ENCODE data around the gene RPS26. TPM values are rescaled to one million over a fixed set of nuclear protein-coding genes. Genes with fewer than 3 reads are reported as not detected.
"Not testable (repeated sequence)": the region's sequence is repeated elsewhere in the genome, so short reads cannot be mapped to it uniquely, and the experiment has no call there.

RPS26 gene
- 34.6 TPM for total RNA-seq
- long read RNA-seq, transcript RPS26-204 (4 exons, 1,140 nt): major isoform, 7 of 8 reads
- long read RNA-seq, partial matches to known transcripts: 1 of 8 reads
- long read RNA-seq, other reads (novel, unspliced or antisense): 0 of 8 reads

DNA sequence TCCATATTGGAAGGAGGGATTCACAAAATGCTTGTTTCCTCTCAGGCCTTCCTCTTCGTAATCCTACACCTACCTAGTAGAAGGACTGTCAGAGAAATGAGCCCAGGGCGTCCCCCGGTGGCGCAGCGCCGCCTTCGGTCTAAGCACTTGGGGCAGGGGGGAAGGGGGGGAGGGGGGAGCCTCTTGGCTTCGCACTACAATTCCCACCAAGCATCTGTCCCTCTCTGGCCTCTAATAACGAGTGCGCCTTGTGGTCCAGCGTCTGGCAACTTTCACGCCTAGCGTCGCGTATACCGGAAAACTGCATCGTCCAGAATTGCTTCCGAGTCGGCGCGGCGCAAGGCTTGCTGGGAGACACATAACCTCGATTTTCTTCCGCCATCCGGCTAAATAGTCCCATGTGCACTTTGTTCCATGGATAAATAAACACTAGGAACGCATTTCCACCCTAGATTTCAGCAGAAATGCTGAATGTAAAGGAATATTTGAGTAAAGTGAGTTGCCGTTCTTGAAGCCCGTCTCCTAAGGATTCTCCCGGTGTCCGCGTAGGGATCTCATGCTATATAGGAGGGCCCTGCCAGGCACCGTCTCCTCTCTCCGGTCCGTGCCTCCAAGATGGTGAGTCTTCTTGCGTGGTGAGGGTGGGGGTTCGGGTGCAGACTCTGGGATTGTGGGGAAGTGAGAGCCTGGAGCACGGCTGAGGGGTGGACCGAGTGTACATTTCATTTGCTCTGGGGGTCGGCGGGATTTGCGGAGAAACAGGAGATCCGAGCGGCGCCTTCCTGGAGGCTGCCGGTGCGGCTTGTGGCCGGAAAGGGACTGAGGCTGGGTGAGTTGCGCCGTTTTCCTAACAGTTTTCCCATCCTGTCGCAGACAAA is at the start of gene RPS26:
RPS26 (plus strand) TSS at position 367 of the 878 bp plus-strand sequence; CDS start at position 616, 249 bp downstream.
- DNase-seq (peak; percentile 96), ATAC-seq (ENCODE audit: poor library complexity) (peak; percentile 98)
- intact Hi-C loops (cut with DNase I): loop anchor here (5.0 kb wide), 1 partner anchor 44 kb away; the partner anchor contains the start of gene SUOX

DNA sequence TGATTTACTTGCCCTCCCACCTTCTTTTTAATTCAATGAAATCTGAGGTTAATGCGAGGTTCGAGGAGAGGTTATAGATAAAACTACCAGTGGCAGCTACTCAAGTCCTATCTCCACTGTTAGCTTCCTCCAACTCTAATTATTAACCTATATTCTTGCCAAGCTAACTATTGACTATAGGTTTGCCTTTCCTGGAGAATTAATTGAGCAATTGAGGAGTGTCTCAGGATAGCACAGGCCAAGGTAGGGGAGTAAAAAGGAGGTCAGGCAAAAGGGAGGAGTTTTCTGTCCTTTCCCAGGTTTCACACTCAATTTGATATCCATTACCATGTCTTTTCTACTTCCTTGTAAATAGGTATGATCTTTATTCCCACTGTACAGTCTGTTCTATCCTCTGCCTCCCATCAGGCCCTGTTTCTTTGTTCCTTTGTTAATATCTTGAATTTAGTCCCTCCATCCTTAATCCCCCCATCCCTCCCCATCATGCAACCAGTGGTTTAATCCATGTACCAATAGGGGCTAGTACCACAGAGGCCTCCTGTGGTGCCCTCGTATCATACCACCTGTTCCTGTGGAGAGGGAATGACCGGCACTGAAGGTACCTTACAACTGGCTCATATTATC is 48.4 kb upstream of the RPS26 start:
- intact Hi-C loops (cut with DNase I): no loop called here
- ATAC-seq (ENCODE audit: poor library complexity) (no peak), DNase-seq (no peak)

DNA sequence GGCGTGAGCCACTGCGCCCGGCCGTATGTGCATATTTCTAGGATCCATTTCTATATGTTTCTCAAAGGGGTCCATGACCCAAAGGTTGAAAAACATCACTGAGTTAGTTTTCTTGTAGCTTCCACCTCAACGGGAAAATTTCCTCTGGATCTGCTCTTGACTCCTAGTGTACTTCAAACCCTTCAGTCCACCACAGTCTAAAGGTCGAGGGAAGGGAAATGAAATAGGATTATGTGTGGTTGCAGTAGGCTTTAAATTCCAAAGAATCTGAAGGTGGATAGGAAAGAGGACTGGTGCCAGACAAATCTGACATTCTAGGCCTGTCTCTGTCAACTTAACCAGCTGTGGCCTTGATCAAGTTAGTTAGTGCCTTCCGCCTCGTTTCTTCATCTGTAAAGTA is 46.4 kb upstream of the RPS26 start:
- intact Hi-C loops (cut with DNase I): loop anchor here (5.0 kb wide), 1 partner anchor 47 kb away; the partner anchor contains the start of gene RPS26
- DNase-seq: no peak
- no peak for ATAC-seq (ENCODE audit: poor library complexity)

DNA sequence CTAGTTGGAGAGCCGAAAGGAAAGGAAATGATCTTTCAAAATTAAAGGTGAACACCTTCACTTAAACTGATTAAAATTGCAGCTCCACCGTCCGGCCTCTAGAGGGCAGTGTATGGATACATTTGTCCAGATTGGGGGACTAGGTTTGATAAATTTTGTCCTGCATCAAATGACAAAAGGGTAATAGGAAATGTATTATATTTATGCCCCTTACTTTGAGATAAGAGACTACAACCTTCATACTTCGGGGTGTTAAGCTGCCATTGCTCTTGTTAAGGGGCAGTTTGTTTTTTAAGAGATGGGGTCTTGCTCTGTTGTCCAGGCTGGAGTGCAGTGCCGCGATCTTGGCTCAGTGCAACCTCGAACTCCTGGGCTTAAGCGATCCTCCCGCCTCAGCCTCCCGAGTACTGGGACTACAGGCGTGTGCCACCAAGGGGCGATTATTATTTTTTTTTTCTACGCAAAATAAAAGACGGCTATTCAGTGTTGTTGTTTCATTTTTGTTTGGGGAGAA is 45.5 kb upstream of the RPS26 start:
- intact Hi-C loops (cut with DNase I): loop anchor here (5.0 kb wide), 1 partner anchor 46 kb away; the partner anchor contains the start of gene RPS26
- peak; percentile 66 for ATAC-seq (ENCODE audit: poor library complexity)
- peak; percentile 58 for DNase-seq

DNA sequence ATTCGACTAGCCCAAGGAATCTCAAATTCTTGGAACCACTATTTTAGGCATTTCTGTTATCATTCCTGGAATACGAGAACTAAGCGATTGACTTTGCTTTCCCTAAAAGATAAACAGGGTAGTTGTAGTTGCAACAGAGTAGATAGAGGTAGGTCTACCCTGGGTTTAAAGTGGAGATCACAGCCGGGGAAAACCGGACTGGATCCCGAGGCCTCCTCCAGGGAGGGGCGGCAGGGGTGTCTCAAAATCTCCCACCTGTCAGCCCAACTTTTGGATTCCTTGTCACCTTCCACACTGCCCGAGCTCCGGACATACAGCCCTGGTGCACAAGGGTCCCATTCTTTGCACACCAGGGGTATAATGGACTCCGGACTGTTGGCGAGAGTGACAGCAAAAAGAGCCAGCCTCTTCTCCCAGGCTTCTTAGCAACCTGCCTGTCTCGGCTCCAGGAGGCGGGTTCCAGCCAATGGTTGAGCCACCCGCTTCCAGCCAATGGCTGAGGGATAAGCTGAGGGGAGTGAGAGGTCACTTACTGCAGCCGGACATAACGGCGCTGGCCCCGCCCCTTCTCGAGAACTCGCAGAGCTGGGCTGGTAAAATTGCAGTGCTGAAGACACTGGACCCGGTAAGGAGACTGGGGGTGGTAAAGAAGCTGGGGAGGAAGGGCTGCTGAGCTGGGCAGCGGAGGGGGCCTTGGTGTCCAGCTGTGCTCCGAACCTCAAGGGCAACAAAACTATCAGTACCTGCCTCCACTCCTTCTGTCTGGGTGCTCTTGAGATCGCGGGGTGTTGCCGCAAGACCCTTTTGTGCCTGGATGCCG is 44.8 kb upstream of the RPS26 start, which contains the start of gene SUOX:
SUOX (plus strand) TSS at position 562 of the 820 bp plus-strand sequence. CDS start 4,946 bp downstream, outside the sequence.
- peak; percentile 99 for ATAC-seq (ENCODE audit: poor library complexity)
- DNase-seq: peak; percentile 98
- intact Hi-C loops (cut with DNase I): loop anchor here (5.0 kb wide), 1 partner anchor 45 kb away; the partner anchor contains the start of gene RPS26

DNA sequence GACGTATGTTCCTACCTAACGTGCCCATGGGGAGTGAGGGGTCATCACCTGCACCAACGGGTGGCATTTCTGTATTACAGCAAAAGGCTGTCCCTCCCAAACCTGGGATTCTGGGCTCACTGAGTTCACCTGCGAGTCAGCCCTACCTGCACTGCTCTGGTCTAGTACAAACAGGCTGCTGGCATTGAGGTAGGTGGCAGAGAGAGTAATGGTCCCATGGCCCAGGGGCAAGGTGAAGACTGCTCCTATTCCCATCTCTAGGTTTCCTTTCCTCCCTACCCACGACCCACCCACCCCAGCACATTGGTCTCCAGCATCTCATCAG is 44.2 kb upstream of the RPS26 start:
- intact Hi-C loops (cut with DNase I): loop anchor here (5.0 kb wide), 1 partner anchor 45 kb away; the partner anchor contains the start of gene RPS26
- no peak for DNase-seq
- ATAC-seq (ENCODE audit: poor library complexity): peak; percentile 3

DNA sequence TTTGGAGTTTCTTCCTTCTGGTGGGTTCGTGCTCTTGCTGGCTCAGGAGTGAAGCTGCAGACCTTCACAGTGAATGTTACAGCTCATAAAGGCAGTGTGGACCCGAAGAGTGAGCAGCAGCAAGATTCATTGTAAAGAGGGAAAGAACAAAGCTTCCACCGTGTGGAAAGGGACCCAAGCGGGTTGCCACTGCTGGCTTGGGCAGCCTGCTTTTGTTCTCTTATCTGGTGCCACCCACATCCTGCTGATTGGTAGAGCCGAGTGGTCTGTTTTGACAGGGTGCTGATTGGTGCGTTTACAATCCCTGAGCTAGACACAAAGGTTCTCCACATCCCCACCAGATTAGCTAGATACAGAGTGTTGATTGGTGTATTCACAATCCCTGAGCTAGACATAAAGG is 42.2 kb upstream of the RPS26 start:
- not testable (repeated sequence) for DNase-seq; ATAC-seq (ENCODE audit: poor library complexity)
- intact Hi-C loops (cut with DNase I): loop anchor here (5.0 kb wide), 1 partner anchor 43 kb away; the partner anchor contains the start of gene RPS26

DNA sequence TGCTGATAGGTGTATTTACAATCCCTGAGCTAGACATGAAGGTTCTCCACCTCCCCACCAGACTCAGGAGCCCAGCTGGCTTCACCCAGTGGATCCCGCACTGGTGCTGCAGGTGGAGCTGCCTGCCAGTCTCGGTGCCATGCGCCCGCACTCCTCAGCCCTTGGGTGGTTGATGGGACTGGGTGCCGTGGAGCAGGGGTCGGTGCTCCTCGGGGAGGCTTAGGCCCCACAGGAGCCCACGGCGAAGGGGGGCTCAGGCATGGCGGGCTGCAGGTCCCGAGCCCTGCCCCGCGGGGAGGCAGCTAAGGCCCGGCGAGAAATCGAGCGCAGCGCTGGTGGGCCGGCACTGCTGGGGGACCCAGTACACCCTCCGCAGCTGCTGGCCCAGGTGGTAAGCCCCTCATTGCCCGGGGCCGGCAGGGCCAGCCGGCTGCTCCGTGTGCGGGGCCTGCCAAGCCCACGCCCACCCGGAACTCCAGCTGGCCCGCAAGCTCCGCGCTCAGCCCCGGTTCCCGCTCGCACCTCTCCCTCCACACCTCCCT is 41.6 kb upstream of the RPS26 start:
- not testable (repeated sequence) for DNase-seq; ATAC-seq (ENCODE audit: poor library complexity)
- intact Hi-C loops (cut with DNase I): loop anchor here (5.0 kb wide), 1 partner anchor 42 kb away; the partner anchor contains the start of gene RPS26

DNA sequence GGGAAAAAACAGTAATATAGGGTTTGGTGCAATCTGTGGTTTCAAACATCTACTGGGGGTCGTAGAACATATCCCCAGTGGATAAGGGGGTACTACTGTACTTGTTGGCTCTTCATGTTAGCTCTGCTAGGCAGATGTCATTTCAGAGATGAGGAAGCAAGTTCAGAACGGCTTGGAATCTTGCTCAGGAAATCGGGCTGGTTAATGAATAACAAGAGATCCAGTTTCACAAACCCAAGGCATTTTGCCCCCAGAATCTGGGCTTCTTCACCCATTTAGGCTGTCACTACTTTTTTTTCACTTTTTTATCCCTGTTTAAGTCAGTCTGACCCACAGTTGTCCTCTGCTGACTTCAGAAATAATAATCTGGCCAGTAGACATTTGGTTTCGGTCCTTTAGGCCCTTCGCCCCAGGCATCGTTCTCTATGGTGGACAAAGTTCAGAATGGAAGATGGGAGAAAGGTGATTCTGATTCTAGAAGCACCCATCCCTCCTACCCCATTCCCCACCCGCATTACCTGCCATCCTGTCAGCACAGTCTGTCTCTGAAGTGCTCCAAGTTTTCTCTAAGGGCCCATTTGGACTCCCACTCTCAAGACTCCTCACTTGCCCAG is 40.1 kb upstream of the RPS26 start:
- ATAC-seq (ENCODE audit: poor library complexity) (no peak), DNase-seq (no peak)
- intact Hi-C loops (cut with DNase I): no loop called here

DNA sequence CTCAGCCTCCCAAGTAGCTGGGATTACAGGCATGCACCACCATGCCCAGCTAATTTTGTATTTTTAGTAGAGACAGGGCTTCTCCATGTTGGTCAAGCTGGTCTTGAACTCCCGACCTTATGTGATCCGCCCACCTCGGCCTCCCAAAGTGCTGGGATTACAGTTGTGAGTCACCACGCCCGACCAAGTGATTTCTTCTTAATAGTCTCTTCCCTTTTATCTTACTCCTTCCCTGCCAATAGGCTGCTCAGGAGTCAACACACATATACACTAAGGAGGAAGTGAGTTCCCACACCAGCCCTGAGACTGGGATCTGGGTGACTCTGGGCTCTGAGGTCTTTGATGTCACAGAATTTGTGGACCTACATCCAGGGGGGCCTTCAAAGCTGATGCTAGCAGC is 38.3 kb upstream of the RPS26 start:
- ATAC-seq (ENCODE audit: poor library complexity); DNase-seq; intact Hi-C loops (cut with DNase I): not testable (repeated sequence)

DNA sequence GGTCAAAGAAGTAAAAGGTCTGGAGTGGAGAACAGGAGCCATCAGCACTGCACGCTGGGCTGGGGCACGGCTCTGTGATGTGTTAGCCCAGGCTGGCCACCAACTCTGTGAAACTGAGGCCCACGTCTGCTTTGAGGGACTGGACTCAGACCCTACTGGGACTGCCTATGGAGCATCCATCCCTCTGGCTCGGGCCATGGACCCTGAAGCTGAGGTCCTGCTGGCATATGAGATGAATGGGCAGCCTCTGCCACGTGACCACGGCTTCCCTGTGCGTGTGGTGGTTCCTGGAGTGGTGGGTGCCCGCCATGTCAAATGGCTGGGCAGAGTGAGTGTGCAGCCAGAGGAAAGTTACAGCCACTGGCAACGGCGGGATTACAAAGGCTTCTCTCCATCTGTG is 37.5 kb upstream of the RPS26 start:
- no peak for DNase-seq
- intact Hi-C loops (cut with DNase I): no loop called here
- ATAC-seq (ENCODE audit: poor library complexity): no peak

DNA sequence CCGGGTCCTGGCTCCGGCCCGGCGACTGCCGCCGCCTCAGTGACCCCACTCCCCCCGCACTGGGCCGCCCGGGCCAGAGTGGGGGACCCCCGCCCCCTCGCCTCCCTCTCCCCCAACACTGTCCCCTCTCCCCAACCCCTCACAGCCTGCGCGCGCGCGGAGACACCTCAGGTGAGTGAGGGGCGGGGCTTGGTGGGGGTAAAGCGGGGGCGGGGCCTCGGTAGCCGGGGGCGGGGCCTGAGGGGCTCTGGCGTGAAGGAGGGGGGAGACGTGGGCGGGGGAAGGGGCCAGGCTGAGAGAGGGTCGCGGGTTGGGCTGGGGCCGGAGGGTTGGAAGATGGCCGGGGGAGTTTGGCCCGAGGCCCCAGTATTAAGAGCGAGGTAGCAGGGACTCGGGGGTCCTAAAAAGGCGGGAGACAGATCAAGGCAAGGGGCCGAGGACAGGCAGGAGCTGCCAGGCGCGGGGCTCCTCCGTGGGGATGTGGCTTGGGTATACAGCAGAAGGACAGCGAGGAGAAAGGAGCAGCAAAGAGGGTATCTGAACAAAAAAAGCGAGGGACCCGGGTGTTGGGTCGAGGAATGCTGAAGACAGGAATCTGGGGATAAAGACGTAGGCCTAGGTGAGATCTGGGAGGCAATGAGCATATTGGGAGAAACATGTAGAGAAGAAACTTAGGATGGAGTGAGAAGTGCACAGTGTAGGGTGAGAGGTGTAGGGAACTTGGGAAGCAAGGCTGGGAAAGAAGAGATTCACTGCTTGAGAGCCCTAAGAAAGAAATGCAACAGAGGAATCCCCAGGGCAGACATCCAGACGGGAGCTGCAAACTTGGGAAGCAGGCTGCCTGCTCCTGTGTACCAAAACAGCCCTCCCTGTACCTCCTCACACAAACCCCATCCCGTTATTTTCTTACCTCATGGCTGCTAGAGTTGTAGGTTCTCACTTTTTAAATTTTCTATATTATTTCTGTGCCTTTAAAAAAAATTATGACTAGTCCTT is 33.9 kb upstream of the RPS26 start:
- ATAC-seq (ENCODE audit: poor library complexity) (peak; percentile 90), DNase-seq (peak; percentile 71)
- intact Hi-C loops (cut with DNase I): no loop called here

DNA sequence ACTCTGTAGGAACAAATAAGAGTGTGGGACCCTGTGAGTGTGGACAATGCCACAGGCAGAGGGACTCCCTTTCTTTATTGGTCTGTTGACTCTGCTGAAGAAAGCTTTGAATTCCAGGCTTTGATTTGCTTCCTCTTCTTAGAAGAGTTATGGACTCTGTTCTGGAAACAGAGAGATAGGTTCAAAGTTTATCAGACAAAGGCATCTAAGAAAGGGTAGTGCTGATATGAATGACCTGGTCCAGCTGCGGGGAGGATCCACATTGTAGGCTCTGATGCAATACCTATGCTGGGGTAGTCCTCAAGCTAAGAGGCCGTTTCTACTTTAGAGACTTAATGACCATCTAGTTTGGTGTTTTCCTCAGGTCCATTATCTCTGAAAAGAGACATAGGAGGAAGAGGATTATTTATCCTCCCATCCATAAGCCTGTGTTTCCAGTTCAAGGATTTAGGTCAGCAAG is 31.6 kb upstream of the RPS26 start:
- no peak for DNase-seq
- intact Hi-C loops (cut with DNase I): no loop called here
- ATAC-seq (ENCODE audit: poor library complexity): no peak

DNA sequence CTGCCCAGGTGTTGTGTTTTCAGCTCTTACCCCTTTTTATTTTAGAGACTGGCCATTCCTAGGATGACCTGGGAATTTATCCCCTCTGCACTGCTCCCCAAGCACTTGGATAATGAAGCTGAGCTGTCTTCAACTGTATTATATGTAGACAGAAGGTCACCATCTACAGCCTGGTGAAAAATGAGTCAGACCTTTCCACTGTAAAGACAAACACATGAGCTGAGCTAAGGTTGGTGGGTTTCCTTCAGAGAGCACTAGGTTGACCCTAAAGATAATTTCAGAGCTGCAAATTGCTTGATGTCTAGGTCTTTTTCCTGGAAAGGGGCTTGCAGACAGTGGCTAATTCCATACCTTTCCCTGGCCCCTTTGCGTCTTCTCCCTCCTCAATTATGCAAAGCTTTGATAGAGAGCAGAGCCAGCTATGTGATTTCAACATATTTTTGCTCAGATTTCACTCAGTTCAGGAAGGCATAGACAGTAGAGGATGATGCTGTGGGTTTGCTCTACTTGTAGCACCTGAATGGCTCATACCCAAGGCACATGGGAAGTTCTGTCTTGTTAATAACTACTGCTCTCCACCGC is 30.1 kb upstream of the RPS26 start:
- ATAC-seq (ENCODE audit: poor library complexity) (no peak), DNase-seq (no peak)
- intact Hi-C loops (cut with DNase I): no loop called here

DNA sequence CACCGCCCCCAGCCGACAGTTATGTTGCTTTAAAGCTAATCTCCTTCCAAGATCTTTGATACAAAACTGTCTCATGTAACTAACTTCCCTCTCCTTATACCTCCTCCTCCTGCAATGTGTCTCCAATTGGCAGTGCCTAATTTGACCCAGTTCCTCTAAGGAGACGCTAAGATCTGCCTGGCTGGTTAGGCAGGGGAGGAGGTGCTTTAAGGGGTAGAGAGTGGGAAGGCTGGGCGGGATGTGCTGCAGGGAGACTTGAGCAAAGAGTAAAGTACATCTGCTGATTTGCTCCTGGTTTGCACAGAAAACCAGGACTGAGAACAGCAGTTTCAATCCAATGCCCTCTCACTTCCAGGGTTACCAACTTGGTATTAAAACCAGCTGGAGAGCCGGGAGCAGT is 28.2 kb upstream of the RPS26 start:
- DNase-seq: no peak
- intact Hi-C loops (cut with DNase I): no loop called here
- no peak for ATAC-seq (ENCODE audit: poor library complexity)

DNA sequence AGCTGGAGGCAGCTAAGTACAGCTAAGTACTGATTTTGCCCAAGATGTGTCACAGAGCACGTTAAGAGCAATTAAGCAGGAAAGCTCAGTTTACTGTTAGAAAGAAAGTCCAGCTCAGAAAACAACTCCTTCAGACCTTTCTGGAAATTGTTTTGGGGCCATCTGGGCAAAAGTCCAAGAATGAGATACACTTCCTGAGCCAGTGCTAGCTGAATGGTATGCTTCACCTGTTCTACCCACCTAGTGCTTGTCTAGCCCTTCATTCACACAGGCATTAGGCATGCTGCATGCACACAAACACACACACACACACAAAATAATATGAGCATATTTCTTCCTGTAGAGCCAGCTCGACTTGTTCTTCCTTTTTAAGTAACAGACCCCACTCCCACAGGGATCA is 27.5 kb upstream of the RPS26 start:
- no peak for DNase-seq
- ATAC-seq (ENCODE audit: poor library complexity): no peak
- intact Hi-C loops (cut with DNase I): no loop called here

Measured in Right ventricle myocardium superior (tissue), 1 donor.